ENCODE data around the gene NFIA. TPM values are rescaled to one million over a fixed set of nuclear protein-coding genes. Genes with fewer than 3 reads are reported as not detected.

Gene NFIA
- total and polyA plus RNA-seq, 10 of the 15 experiments (the other 5 are each of a cell fraction or from before 2014, with no cell fraction given) = 0.10 to 0.16 TPM; not detected in 8

- H3K36me3 ChIP-seq (ENCODE audit: control insufficient read depth in 2 of 2, insufficient read depth in 2 of 2, low read length in 1 of 2) = no peaks in the 10 kb centered on the region
- no peaks in the 10 kb centered on the region for H3K9me3 ChIP-seq (replicated peaks; ENCODE audit: control insufficient read depth, insufficient read depth, low read length)
- H3K4me2 ChIP-seq (ENCODE audit: control insufficient read depth, insufficient read depth) = no peak overlapping the region
- in situ Hi-C loops (cut with MboI) (no loop called here), intact Hi-C loops (cut with micrococcal nuclease; ENCODE audit: unreplicated experiment) (no loop called here)
- no peak overlapping the region for H3K9ac ChIP-seq (ENCODE audit: control insufficient read depth, insufficient read depth, low read length)
- H3K27ac ChIP-seq (ENCODE audit: control insufficient read depth, insufficient read depth) = no peak overlapping the region
- SMC1A ChIA-PET (ENCODE audit: uncharacterized antibody, unreplicated experiment) = no interaction called here
- 29% methylated on average over 3 of the region's 3 CpGs for WGBS (ENCODE audit: insufficient coverage, insufficient replicate concordance, low lambda C conversion rate, missing lambda C conversion rate)
- ATAC-seq (no peak), FAIRE-seq (no peak), DNase-seq (ENCODE audit: low read depth, low spot score) (no peak)
- CTCF ChIA-PET = interaction anchor here (0.7 to 1.1 kb wide), 2 partner anchors 19 to 379 kb away, joined by 3 read pairs; no protein-coding TSS in a partner anchor
- no peak overlapping the region for H2AFZ ChIP-seq (ENCODE audit: control insufficient read depth, low read depth, low read length)
- no peak for TF ChIP-seq EP300 (IDR thresholded peaks at IDR 0.05; ENCODE audit: borderline replicate concordance in 1 of 2, control insufficient read depth in 1 of 2, low read depth in 2 of 2, low read length in 2 of 2)
- no peak for TF ChIP-seq ZBTB33 (IDR thresholded peaks at IDR 0.05)
- TF ChIP-seq KAT2A (conservative IDR thresholded peaks at IDR 0.05; ENCODE audit: control insufficient read depth, low read depth, low read length) = no peak
- no peak for TF ChIP-seq NRF1 (conservative IDR thresholded peaks at IDR 0.05; ENCODE audit: low read depth, low read length)
- TF ChIP-seq BRCA1 (IDR thresholded peaks at IDR 0.05; ENCODE audit: low read depth, low read length) = no peak
- no peak for TF ChIP-seq STAT1 (conservative IDR thresholded peaks at IDR 0.05)
- H3K27me3 ChIP-seq (replicated peaks in 1 of 2; ENCODE audit: control insufficient read depth in 2 of 2, insufficient read depth in 2 of 2, low read length in 1 of 2) = 0 out of 4 replicates have a peak, but pooled peaks cover 0 to 2% of the 10 kb centered on the region in 2 experiments
- H4K20me1 ChIP-seq (ENCODE audit: control insufficient read depth, insufficient read depth) = no peaks in the 10 kb centered on the region
- RAD21 ChIA-PET (ENCODE audit: unreplicated experiment) = no interaction called here
- H3K4me1 ChIP-seq (ENCODE audit: control insufficient read depth, insufficient read depth, low read length) = no peaks in the 10 kb centered on the region
- no peak overlapping the region for H3K4me3 ChIP-seq
- POLR2A ChIA-PET = interaction anchor here (0.6 kb wide), 1 partner anchor 50 kb away, joined by 4 read pairs; no protein-coding TSS in a partner anchor
- no TSS peak for BruUV-seq (replicated peaks)
- H3K79me2 ChIP-seq (ENCODE audit: control insufficient read depth, insufficient read depth, low read length) = no peaks in the 10 kb centered on the region
Measured at GRCh38 chr1:61472876-61473275, 390.5 kb downstream of the NFIA start.

Data from GM12878 (cell line).